Keratinocyte (primary cell): Measurements from ENCODE around the gene CCDC32.

Source experiments
- EZH2 ChIP-seq: IDR thresholded peaks from one replicate; pipeline ENCODE4 v1.6.1; 2012; ENCODE audit warnings: inconsistent platforms, mild to moderate bottlenecking, low read length, moderate library complexity
- TF ChIP-seq, protein P1 (sequence below), 3 experiments: IDR thresholded peaks in 1 of 3; conservative IDR thresholded peaks in 1 of 3; optimal IDR thresholded peaks in 1 of 3; 2 replicates in 2 of 3; 3 replicates in 1 of 3; pipeline versions ENCODE3 to v1.5.1; 2011; ENCODE audit warnings: low read length in 3 of 3, mild to moderate bottlenecking in 3 of 3, moderate library complexity in 2 of 3, control low read depth in 1 of 3, inconsistent platforms in 1 of 3; ENCODE audit not compliant: insufficient read depth in 2 of 3; ENCODE audit errors: extremely low read depth in 1 of 3

GRCh38 chr15:40590667-40591050 lies 25.8 kb upstream of the CCDC32 start:
- TF ChIP-seq, protein P1, sequence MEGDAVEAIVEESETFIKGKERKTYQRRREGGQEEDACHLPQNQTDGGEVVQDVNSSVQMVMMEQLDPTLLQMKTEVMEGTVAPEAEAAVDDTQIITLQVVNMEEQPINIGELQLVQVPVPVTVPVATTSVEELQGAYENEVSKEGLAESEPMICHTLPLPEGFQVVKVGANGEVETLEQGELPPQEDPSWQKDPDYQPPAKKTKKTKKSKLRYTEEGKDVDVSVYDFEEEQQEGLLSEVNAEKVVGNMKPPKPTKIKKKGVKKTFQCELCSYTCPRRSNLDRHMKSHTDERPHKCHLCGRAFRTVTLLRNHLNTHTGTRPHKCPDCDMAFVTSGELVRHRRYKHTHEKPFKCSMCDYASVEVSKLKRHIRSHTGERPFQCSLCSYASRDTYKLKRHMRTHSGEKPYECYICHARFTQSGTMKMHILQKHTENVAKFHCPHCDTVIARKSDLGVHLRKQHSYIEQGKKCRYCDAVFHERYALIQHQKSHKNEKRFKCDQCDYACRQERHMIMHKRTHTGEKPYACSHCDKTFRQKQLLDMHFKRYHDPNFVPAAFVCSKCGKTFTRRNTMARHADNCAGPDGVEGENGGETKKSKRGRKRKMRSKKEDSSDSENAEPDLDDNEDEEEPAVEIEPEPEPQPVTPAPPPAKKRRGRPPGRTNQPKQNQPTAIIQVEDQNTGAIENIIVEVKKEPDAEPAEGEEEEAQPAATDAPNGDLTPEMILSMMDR (optimal IDR thresholded peaks at IDR 0.05 in 1 of 3, IDR thresholded peaks at IDR 0.05 in 1 of 3, conservative IDR thresholded peaks at IDR 0.05 in 1 of 3; ENCODE audit: extremely low read depth in 1 of 3, insufficient read depth in 2 of 3, low read length in 3 of 3) = no peak
- TF ChIP-seq EZH2 = no peak
